ENCODE data around the gene NFIC.

DNA sequence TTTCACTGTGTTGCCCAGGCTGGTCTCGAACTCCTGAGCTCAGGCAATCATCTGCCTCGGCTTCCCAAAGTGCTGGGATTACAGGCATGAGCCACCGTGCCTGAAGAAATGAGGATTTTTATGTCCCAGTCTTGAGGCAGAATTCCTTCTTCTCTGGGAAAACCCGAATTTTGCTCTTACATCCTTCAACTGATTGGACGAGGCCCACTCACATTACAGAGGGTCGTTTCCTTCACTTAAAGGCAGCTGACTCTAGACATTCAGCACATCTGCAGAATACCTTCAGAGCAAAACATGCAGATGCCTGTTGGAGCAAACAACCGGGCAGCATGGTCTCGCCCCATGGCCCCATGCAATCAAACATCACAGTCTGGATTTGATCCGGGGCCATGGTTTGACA lies 36.3 kb upstream of the NFIC start:
- TF ChIP-seq TP53 (CRISPR knock-in tag; IDR thresholded peaks at IDR 0.05) (no peak), CTCF (IDR thresholded peaks at IDR 0.05) (no peak), POLR2A (IDR thresholded peaks at IDR 0.05; ENCODE audit: low read length) (no peak), RAD21 (conservative IDR thresholded peaks at IDR 0.05 in 1 of 2, IDR thresholded peaks at IDR 0.05 in 1 of 2) (no peak), NR3C1 (IDR thresholded peaks at IDR 0.05) (no peak), KDM5A (IDR thresholded peaks at IDR 0.05) (no peak), CBX2 (IDR thresholded peaks at IDR 0.05; ENCODE audit: borderline replicate concordance, low read depth) (no peak)
- TF ChIP-seq, protein P1, sequence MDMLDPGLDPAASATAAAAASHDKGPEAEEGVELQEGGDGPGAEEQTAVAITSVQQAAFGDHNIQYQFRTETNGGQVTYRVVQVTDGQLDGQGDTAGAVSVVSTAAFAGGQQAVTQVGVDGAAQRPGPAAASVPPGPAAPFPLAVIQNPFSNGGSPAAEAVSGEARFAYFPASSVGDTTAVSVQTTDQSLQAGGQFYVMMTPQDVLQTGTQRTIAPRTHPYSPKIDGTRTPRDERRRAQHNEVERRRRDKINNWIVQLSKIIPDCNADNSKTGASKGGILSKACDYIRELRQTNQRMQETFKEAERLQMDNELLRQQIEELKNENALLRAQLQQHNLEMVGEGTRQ (IDR thresholded peaks at IDR 0.05), result no peak

Measured in A549 (cell line).